Mesothelial cell of epicardium (in vitro differentiated cells): ENCODE data around the gene EIF3B. TPM values are rescaled to one million over a fixed set of nuclear protein-coding genes. Genes with fewer than 3 reads are reported as not detected.
"Not testable (repeated sequence)": the region's sequence is repeated elsewhere in the genome, so short reads cannot be mapped to it uniquely, and the experiment has no call there.

ENCODE experiments used
- DNase-seq, 2 experiments: peaks; one replicate each; pipeline ENCODE4 v3.0.0; 2021; ENCODE audit warnings: low spot score in 2 of 2; ENCODE audit not compliant: unreplicated experiment in 2 of 2
- H3K27ac Mint-ChIP-seq: 2 replicates; pipeline ENCODE4 v1.8.0; 2021; ENCODE audit warnings: mixed read lengths
- H3K27me3 Mint-ChIP-seq: 2 replicates; pipeline ENCODE4 v1.8.0; 2021; ENCODE audit warnings: low read depth, mixed read lengths
- H3K36me3 Mint-ChIP-seq: 2 replicates; pipeline ENCODE4 v1.8.0; 2021; ENCODE audit warnings: mixed read lengths
- H3K4me1 Mint-ChIP-seq: 2 replicates; pipeline ENCODE4 v1.8.0; 2021; ENCODE audit warnings: mixed read lengths
- H3K4me3 Mint-ChIP-seq: 2 replicates; pipeline ENCODE4 v1.8.0; 2021; ENCODE audit warnings: mild to moderate bottlenecking, moderate library complexity, mixed read lengths
- H3K9me3 Mint-ChIP-seq: 2 replicates; pipeline ENCODE4 v1.8.0; 2021; ENCODE audit warnings: mixed read lengths
- total RNA-seq: library from RNA; stranded (reverse); gene quantifications from 3 replicates; pipeline ENCODE4 v1.2.1, GENCODE V29; 2021
- TF ChIP-seq, protein P1 (sequence below): fragments of 200-600 bp; sonication (generic); IDR thresholded peaks from one replicate; pipeline ENCODE4 v1.5.0; 2021; ENCODE audit warnings: antibody characterized with exemption; ENCODE audit not compliant: unreplicated experiment

The EIF3B gene
- total RNA-seq, 1 donor from 2014 or later = 198 TPM

DNA sequence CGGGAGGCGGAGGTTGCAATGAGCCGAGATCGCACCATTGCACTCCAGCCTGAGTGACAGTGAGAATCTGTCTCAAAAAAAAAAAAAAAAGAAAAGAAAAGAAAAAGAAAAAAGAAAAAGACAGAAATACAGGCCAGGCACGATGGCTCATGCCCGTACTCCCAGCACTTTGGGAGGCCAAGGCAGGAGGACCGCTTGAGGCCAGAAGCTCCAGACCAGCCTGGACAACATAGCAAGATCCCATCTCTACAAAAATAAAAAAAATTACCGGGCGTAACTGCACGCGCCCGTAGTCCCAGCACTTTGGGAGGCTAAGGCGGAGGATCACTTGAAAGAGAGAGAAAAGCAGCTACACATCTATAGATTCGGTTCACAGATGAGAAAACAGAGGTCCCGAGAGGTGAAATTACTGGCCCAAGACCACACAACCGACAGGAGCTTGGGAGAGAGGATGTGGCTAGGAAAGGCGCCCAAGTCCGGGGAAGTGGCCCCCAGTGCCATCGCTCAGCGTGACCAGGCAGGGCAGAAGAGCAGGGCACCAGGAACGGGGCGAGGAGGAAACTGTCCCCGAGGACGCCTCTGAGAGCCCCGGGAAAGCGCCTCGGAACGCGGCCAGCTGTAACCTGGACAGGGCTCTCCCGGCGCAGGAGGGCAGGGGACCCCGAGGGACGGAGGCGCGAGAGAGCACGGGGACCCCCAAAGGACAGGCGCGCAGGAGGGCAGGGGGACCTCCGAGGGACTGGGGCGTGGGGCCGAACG is 41.0 kb upstream of the EIF3B start:
- TF ChIP-seq, protein P1, sequence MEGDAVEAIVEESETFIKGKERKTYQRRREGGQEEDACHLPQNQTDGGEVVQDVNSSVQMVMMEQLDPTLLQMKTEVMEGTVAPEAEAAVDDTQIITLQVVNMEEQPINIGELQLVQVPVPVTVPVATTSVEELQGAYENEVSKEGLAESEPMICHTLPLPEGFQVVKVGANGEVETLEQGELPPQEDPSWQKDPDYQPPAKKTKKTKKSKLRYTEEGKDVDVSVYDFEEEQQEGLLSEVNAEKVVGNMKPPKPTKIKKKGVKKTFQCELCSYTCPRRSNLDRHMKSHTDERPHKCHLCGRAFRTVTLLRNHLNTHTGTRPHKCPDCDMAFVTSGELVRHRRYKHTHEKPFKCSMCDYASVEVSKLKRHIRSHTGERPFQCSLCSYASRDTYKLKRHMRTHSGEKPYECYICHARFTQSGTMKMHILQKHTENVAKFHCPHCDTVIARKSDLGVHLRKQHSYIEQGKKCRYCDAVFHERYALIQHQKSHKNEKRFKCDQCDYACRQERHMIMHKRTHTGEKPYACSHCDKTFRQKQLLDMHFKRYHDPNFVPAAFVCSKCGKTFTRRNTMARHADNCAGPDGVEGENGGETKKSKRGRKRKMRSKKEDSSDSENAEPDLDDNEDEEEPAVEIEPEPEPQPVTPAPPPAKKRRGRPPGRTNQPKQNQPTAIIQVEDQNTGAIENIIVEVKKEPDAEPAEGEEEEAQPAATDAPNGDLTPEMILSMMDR = no peak
- Mint-ChIP-seq H3K36me3 (no peaks in the 10 kb centered on the region), H3K9me3 (no peaks in the 10 kb centered on the region), H3K4me3 (peak overlapping the region; percentile 90), H3K27ac (peak overlapping the region; percentile 95), H3K27me3 (no peaks in the 10 kb centered on the region), H3K4me1 (peaks cover 25% of the 10 kb centered on the region)
- peak; percentile 35 to 44 for DNase-seq

DNA sequence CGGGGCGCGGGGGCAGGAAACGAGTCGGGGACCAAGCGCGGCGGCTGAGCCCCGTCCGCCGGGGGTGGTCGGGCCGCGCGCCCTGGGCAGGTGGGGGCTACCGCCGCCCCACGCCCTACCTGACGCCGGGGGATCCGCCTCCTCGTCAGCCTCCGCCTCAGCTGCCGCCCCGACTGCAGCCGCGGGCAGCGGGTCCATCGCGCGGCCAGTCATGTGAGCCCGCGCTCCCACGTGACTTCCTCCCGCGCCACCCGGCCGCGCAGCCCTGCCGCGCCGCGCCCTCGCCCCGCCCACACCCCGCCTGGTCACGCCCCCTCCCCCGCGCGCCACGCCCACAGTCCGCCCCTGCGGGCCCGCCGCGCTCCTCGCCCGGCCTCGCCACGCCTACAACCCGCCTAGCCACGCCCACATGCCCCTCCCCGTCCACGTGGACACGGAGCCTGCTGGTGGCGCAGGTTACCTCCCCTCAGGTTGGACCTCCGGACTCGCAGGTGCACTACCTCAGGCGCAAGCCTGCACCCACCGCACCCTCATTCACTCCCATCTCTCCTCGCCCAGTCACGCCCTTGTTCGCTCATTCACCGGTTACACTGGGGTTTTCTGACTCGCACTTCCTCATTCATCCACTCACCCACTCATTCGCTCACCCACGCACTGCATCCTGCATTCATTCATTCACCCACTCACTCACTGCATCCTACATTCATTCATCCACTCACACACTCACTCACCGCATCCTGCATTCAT is 40.2 kb upstream of the EIF3B start, which contains the start of gene SNX8:
Gene SNX8 (minus strand): TSS at position 233 of the 747 bp plus-strand sequence. CDS start 20 bp downstream, at position 213.
- Mint-ChIP-seq H3K9me3 (no peaks in the 10 kb centered on the region), H3K4me3 (peak within 1 kb of the TSS; percentile 90), H3K27ac (peak within 1 kb of the TSS; percentile 95), H3K4me1 (peaks cover 25% of the 10 kb centered on the region), H3K36me3 (no peaks in the 10 kb centered on the region), H3K27me3 (no peaks in the 10 kb centered on the region)
- TF ChIP-seq, protein P1 = no peak
- DNase-seq = peak; percentile 92 to 99

DNA sequence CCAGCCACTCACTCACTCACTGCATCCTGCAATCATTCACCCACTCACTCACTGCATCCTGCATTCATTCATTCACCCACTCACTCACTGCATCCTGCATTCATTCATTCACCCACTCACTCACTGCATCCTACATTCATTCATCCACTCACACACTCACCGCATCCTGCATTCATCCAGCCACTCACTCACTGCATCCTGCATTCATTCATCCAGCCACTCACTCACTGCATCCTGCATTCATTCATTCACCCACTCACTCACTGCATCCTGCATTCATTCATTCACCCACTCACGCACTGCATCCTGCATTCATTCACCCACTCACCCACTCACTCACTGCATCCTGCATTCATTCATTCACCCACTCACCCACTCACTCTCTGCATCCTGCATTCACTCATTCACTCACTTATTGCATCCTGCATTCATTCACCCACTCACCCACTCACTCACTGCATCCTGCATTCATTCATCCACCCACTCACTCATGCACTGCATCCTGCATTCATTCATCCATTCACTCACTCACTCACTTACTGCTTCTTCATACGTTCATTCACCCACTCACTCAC is 39.6 kb upstream of the EIF3B start:
- not testable (repeated sequence) for H3K27me3 Mint-ChIP-seq, H3K9me3 Mint-ChIP-seq, H3K36me3 Mint-ChIP-seq, H3K27ac Mint-ChIP-seq, DNase-seq, H3K4me3 Mint-ChIP-seq
- peaks cover 19% of the 10 kb centered on the region for H3K4me1 Mint-ChIP-seq

DNA sequence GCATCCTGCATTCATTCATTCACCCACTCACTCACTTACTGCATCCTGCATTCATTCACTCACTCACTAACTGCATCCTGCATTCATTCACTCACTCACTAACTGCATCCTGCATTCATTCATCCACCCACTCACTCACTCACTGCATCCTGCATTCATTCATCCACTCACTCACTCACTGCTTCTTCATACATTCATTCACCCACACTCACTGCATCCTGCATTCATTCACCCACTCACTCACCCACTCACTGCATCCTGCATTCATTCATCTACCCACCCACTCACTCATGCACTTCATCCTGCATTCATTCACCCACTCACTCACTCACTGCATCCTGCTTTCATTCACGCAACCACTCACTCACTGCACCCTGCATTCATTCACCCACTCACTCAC is 38.8 kb upstream of the EIF3B start:
- peaks cover 16% of the 10 kb centered on the region for H3K4me1 Mint-ChIP-seq
- no peaks in the 10 kb centered on the region for H3K36me3 Mint-ChIP-seq
- no peak overlapping the region for H3K27ac Mint-ChIP-seq
- TF ChIP-seq, protein P1 = no peak
- H3K9me3 Mint-ChIP-seq = no peaks in the 10 kb centered on the region
- no peak for DNase-seq
- H3K4me3 Mint-ChIP-seq = no peak overlapping the region
- no peaks in the 10 kb centered on the region for H3K27me3 Mint-ChIP-seq

DNA sequence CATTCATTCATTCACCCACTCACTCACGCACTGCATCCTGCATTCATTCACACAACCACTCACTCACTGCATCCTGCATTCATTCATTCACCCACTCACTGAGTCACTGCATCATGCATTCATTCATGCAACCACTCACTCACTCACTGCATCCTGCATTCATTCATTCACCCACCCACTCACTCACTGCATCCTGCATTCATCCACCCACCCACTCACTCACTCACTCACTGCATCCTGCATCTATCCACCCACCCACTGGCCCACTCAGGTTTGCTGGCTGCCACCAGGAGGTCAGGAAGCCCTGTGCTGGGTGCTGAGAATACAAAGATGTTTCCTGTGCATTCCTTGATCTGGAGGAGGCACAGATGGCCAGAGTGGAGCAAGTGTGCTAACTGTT is 38.0 kb upstream of the EIF3B start:
- no peak overlapping the region for H3K4me3 Mint-ChIP-seq
- H3K27ac Mint-ChIP-seq = no peak overlapping the region
- no peaks in the 10 kb centered on the region for H3K9me3 Mint-ChIP-seq
- H3K36me3 Mint-ChIP-seq = no peaks in the 10 kb centered on the region
- DNase-seq = no peak
- TF ChIP-seq, protein P1 = no peak
- H3K27me3 Mint-ChIP-seq = no peaks in the 10 kb centered on the region
- H3K4me1 Mint-ChIP-seq = peaks cover 16% of the 10 kb centered on the region
